DND-41 (cell line): ENCODE measurements around the gene RNASE8.

Source experiments
- CTCF ChIP-seq: IDR thresholded peaks from 2 replicates; pipeline ENCODE4 v1.5.1; 2012; ENCODE audit warnings: borderline replicate concordance, low read length, moderate library complexity, mild to moderate bottlenecking; ENCODE audit not compliant: poor library complexity, severe bottlenecking; ENCODE audit errors: extremely low read depth
- EZH2 ChIP-seq: IDR thresholded peaks from 3 replicates; pipeline ENCODE4 v1.6.1; 2012; ENCODE audit warnings: borderline replicate concordance, low read depth, mild to moderate bottlenecking, moderate library complexity, low read length, inconsistent platforms; ENCODE audit not compliant: severe bottlenecking

GRCh38 chr14:21057803-21058675 lies at the start of gene RNASE8:
- peak; percentile 22 for TF ChIP-seq CTCF
- no peak for TF ChIP-seq EZH2
